ENCODE data around the gene NPHS1.
A peak's percentile ranks its signal among the peaks of the same experiment; 100 is the strongest.
"Not testable (repeated sequence)": the region's sequence is repeated elsewhere in the genome, so short reads cannot be mapped to it uniquely, and the experiment has no call there.

The NPHS1 gene

GRCh38 chr19:35851213-35852028 is 883 bp downstream of the NPHS1 start:
- DNase-seq (ENCODE audit: low read depth in 3 of 3), result no peak

GRCh38 chr19:35848919-35849505 is 3.3 kb downstream of the NPHS1 start:
- no peak for DNase-seq (ENCODE audit: low read depth in 3 of 3)

- no peak for DNase-seq (ENCODE audit: low read depth in 3 of 3)
These were observed 3.8 kb downstream of the NPHS1 start for GRCh38 chr19:35848486-35848885.

- DNase-seq (ENCODE audit: low read depth in 3 of 3), result no peak
These were observed 4.4 kb downstream of the NPHS1 start for GRCh38 chr19:35847911-35848310.

- no peak for DNase-seq (ENCODE audit: low read depth in 3 of 3)
These were observed 6.2 kb downstream of the NPHS1 start for GRCh38 chr19:35846038-35846668.

GRCh38 chr19:35845215-35846037 is 6.9 kb downstream of the NPHS1 start:
- DNase-seq (ENCODE audit: low read depth in 3 of 3), result no peak

GRCh38 chr19:35844482-35845214 is 7.7 kb downstream of the NPHS1 start:
- no peak for DNase-seq (ENCODE audit: low read depth in 3 of 3)

GRCh38 chr19:35843676-35844481 is 8.4 kb downstream of the NPHS1 start:
- no peak for DNase-seq (ENCODE audit: low read depth in 3 of 3)

- DNase-seq (ENCODE audit: low read depth in 3 of 3), result no peak
These were observed 9.5 kb downstream of the NPHS1 start for GRCh38 chr19:35842666-35843272.

GRCh38 chr19:35841961-35842595 is 10.2 kb downstream of the NPHS1 start:
- no peak for DNase-seq (ENCODE audit: low read depth in 3 of 3)

GRCh38 chr19:35836096-35836495 is 16.2 kb downstream of the NPHS1 start:
- DNase-seq (ENCODE audit: low read depth in 3 of 3), result not testable (repeated sequence)

GRCh38 chr19:35833972-35834371 is 18.3 kb downstream of the NPHS1 start:
- no peak for DNase-seq (ENCODE audit: low read depth in 3 of 3)

GRCh38 chr19:35832054-35832453 is 20.2 kb downstream of the NPHS1 start:
- no peak for DNase-seq (ENCODE audit: low read depth in 3 of 3)

- DNase-seq (ENCODE audit: low read depth in 3 of 3), result no peak
These were observed 21.3 kb downstream of the NPHS1 start for GRCh38 chr19:35830986-35831385.

- peak in 1 of 3 experiments; percentile 23 for DNase-seq (ENCODE audit: low read depth in 3 of 3)
These were observed 23.5 kb downstream of the NPHS1 start for GRCh38 chr19:35828692-35829301.

GRCh38 chr19:35824150-35824549 is 28.2 kb downstream of the NPHS1 start:
- no peak for DNase-seq (ENCODE audit: low read depth in 3 of 3)

GRCh38 chr19:35822579-35822978 is 29.7 kb downstream of the NPHS1 start:
- no peak for DNase-seq (ENCODE audit: low read depth in 3 of 3)

- no peak for DNase-seq (ENCODE audit: low read depth in 3 of 3)
These were observed 33.9 kb downstream of the NPHS1 start for GRCh38 chr19:35818445-35818844.

- no peak for DNase-seq (ENCODE audit: low read depth in 3 of 3)
These were observed 35.5 kb downstream of the NPHS1 start for GRCh38 chr19:35816846-35817245.
